Mononuclear cell (primary cell): ENCODE results near the gene GPAM. TPM values are rescaled to one million over a fixed set of nuclear protein-coding genes. Genes with fewer than 3 reads are reported as not detected.
"Not testable (repeated sequence)": the region's sequence is repeated elsewhere in the genome, so short reads cannot be mapped to it uniquely, and the experiment has no call there.

Experiments
- H3K27me3 ChIP-seq: 2 replicates; pipeline ENCODE4 v1.6.0; 2011; ENCODE audit warnings: low read length, control low read depth; ENCODE audit not compliant: insufficient read depth
- H3K4me1 ChIP-seq: 2 replicates; pipeline ENCODE4 v1.5.1; 2011; ENCODE audit warnings: mild to moderate bottlenecking, low read length, control low read depth; ENCODE audit not compliant: insufficient read depth
- H3K4me3 ChIP-seq: 2 replicates; pipeline ENCODE4 v1.5.1; 2011; ENCODE audit warnings: mild to moderate bottlenecking, low read length, moderate library complexity
- H3K9me3 ChIP-seq: 2 replicates; pipeline ENCODE4 v1.5.1; 2011; ENCODE audit warnings: low read depth, mild to moderate bottlenecking, control low read depth, low read length
- total RNA-seq: library from RNA; depleted of rRNA; stranded (reverse); fragments of >200 nt; gene quantifications from one replicate; pipeline ENCODE4 v1.2.3, GENCODE V29; 2012

The GPAM gene
- 3.5 TPM for total RNA-seq

- H3K4me3 ChIP-seq: peak within 1 kb of the TSS; percentile 76
These were observed at the start of gene GPAM for GRCh38 chr10:112183329-112184051. Gene GPAM (minus strand): TSS chr10:112183765. CDS start chr10:112181784, 1,981 bp downstream.

GRCh38 chr10:112232670-112233069 lies 49.1 kb upstream of the GPAM start:
- H3K4me3 ChIP-seq: no peak overlapping the region
- no peaks in the 10 kb centered on the region for H3K9me3 ChIP-seq
- H3K27me3 ChIP-seq: peaks cover 2% of the 10 kb centered on the region
- H3K4me1 ChIP-seq: peaks cover 1% of the 10 kb centered on the region

More at GRCh38 chr10:112183329-112184051, at the start of gene GPAM:
- H3K9me3 ChIP-seq: peaks cover 6% of the 10 kb centered on the region
- no peaks in the 10 kb centered on the region for H3K27me3 ChIP-seq
- H3K4me1 ChIP-seq: peaks cover 14% of the 10 kb centered on the region

GRCh38 chr10:112231602-112232400 lies 48.2 kb upstream of the GPAM start:
- H3K4me1 ChIP-seq: peaks cover 3% of the 10 kb centered on the region
- H3K9me3 ChIP-seq: no peaks in the 10 kb centered on the region
- H3K27me3 ChIP-seq: peaks cover 2% of the 10 kb centered on the region
- no peak overlapping the region for H3K4me3 ChIP-seq

- no peaks in the 10 kb centered on the region for H3K9me3 ChIP-seq
- peaks cover 3% of the 10 kb centered on the region for H3K4me1 ChIP-seq
- no peak overlapping the region for H3K4me3 ChIP-seq
- H3K27me3 ChIP-seq: peaks cover 13% of the 10 kb centered on the region
These were observed 46.9 kb upstream of the GPAM start for GRCh38 chr10:112230325-112230988.

GRCh38 chr10:112229901-112230300 lies 46.3 kb upstream of the GPAM start:
- Histone ChIP-seq H3K4me1 (peaks cover 3% of the 10 kb centered on the region), H3K4me3 (no peak overlapping the region), H3K9me3 (no peaks in the 10 kb centered on the region), H3K27me3 (peaks cover 16% of the 10 kb centered on the region)

GRCh38 chr10:112229096-112229495 lies 45.5 kb upstream of the GPAM start:
- Histone ChIP-seq H3K9me3 (no peaks in the 10 kb centered on the region), H3K27me3 (peaks cover 16% of the 10 kb centered on the region), H3K4me1 (peaks cover 3% of the 10 kb centered on the region), H3K4me3 (no peak overlapping the region)

GRCh38 chr10:112228366-112229088 lies 45.0 kb upstream of the GPAM start:
- H3K27me3 ChIP-seq: peaks cover 16% of the 10 kb centered on the region
- H3K4me3 ChIP-seq, H3K4me1 ChIP-seq, H3K9me3 ChIP-seq: not testable (repeated sequence)

- Histone ChIP-seq H3K9me3 (no peaks in the 10 kb centered on the region), H3K27me3 (peaks cover 19% of the 10 kb centered on the region), H3K4me3 (no peak overlapping the region), H3K4me1 (peaks cover 3% of the 10 kb centered on the region)
These were observed 43.9 kb upstream of the GPAM start for GRCh38 chr10:112227331-112227987.

- peaks cover 3% of the 10 kb centered on the region for H3K4me1 ChIP-seq
- no peak overlapping the region for H3K4me3 ChIP-seq
- no peaks in the 10 kb centered on the region for H3K9me3 ChIP-seq
- peaks cover 19% of the 10 kb centered on the region for H3K27me3 ChIP-seq
These were observed 43.1 kb upstream of the GPAM start for GRCh38 chr10:112226439-112227248.

GRCh38 chr10:112225771-112226438 lies 42.3 kb upstream of the GPAM start:
- Histone ChIP-seq H3K4me1 (peaks cover 3% of the 10 kb centered on the region), H3K9me3 (no peaks in the 10 kb centered on the region), H3K27me3 (peaks cover 21% of the 10 kb centered on the region), H3K4me3 (no peak overlapping the region)

- Histone ChIP-seq H3K9me3 (no peaks in the 10 kb centered on the region), H3K4me1 (peaks cover 3% of the 10 kb centered on the region), H3K27me3 (peaks cover 26% of the 10 kb centered on the region), H3K4me3 (no peak overlapping the region)
These were observed 41.5 kb upstream of the GPAM start for GRCh38 chr10:112224933-112225529.

GRCh38 chr10:112223725-112224124 lies 40.2 kb upstream of the GPAM start:
- H3K9me3 ChIP-seq: no peaks in the 10 kb centered on the region
- no peak overlapping the region for H3K4me3 ChIP-seq
- H3K27me3 ChIP-seq: peaks cover 26% of the 10 kb centered on the region
- H3K4me1 ChIP-seq: peaks cover 3% of the 10 kb centered on the region

- no peak overlapping the region for H3K4me3 ChIP-seq
- no peaks in the 10 kb centered on the region for H3K9me3 ChIP-seq
- H3K4me1 ChIP-seq: peaks cover 3% of the 10 kb centered on the region
- H3K27me3 ChIP-seq: peaks cover 24% of the 10 kb centered on the region
These were observed 39.2 kb upstream of the GPAM start for GRCh38 chr10:112222799-112223198.
